HG03439 (cell line): ENCODE results near the gene DHRS9.

Experiments used
- ATAC-seq: cut with Tn5 transposase; IDR thresholded peaks from one replicate; pipeline ENCODE4 v1.9.1; 2021; ENCODE audit warnings: mild to moderate bottlenecking, moderate library complexity; ENCODE audit not compliant: unreplicated experiment

The DHRS9 gene

GRCh38 chr2:169065422-169065821 is 3.9 kb upstream of the DHRS9 start:
- no peak for ATAC-seq

- ATAC-seq, result no peak
Measured at GRCh38 chr2:169065864-169066517, 3.4 kb upstream of the DHRS9 start.

GRCh38 chr2:169066897-169067296 is 2.5 kb upstream of the DHRS9 start:
- ATAC-seq, result no peak

- no peak for ATAC-seq
Measured at GRCh38 chr2:169069833-169070232, 470 bp downstream of the DHRS9 start.

GRCh38 chr2:169071455-169071854 is 2.1 kb downstream of the DHRS9 start:
- no peak for ATAC-seq

GRCh38 chr2:169072163-169072925 is 3.0 kb downstream of the DHRS9 start:
- no peak for ATAC-seq

- ATAC-seq, result no peak
Measured at GRCh38 chr2:169073211-169073962, 4.0 kb downstream of the DHRS9 start.

- ATAC-seq, result peak; percentile 50
Measured at GRCh38 chr2:169073963-169074751, 4.8 kb downstream of the DHRS9 start.

- no peak for ATAC-seq
Measured at GRCh38 chr2:169077674-169078240, 8.4 kb downstream of the DHRS9 start.

- peak; percentile 91 for ATAC-seq
Measured at GRCh38 chr2:169080250-169081069, 11.1 kb downstream of the DHRS9 start.

GRCh38 chr2:169081551-169081950 is 12.2 kb downstream of the DHRS9 start:
- no peak for ATAC-seq

GRCh38 chr2:169082995-169083394 is 13.6 kb downstream of the DHRS9 start:
- ATAC-seq, result no peak

GRCh38 chr2:169086893-169087467 is 17.6 kb downstream of the DHRS9 start:
- ATAC-seq, result no peak

GRCh38 chr2:169087757-169088379 is 18.5 kb downstream of the DHRS9 start:
- ATAC-seq, result no peak

GRCh38 chr2:169089182-169089581 is 19.8 kb downstream of the DHRS9 start:
- no peak for ATAC-seq

- no peak for ATAC-seq
Measured at GRCh38 chr2:169090133-169090820, 20.9 kb downstream of the DHRS9 start.

GRCh38 chr2:169091256-169091655 is 21.9 kb downstream of the DHRS9 start:
- no peak for ATAC-seq

GRCh38 chr2:169091761-169092519 is 22.6 kb downstream of the DHRS9 start:
- ATAC-seq, result no peak
